ENCODE measurements around the gene PAX7. TPM values are rescaled to one million over a fixed set of nuclear protein-coding genes. Genes with fewer than 3 reads are reported as not detected.

Gene PAX7
- total RNA-seq, 1 experiment from 2014 or later = 0.15 TPM

GRCh38 chr1:18781031-18781430, 150.4 kb downstream of the PAX7 start:
- Histone ChIP-seq H2BK20ac (ENCODE audit: low read depth, low read length, poor library complexity, severe bottlenecking) (no peak overlapping the region), H3K9me3 (ENCODE audit: control insufficient read depth, low read depth, low read length) (no peaks in the 10 kb centered on the region), H3K79me2 (ENCODE audit: insufficient read depth, low read length) (no peaks in the 10 kb centered on the region), H3T11ph (ENCODE audit: low read length) (no peak overlapping the region), H2BK5ac (ENCODE audit: insufficient read length, low read length) (no peak overlapping the region), H3K9ac (ENCODE audit: extremely low read depth, insufficient read length, low read length) (no peak overlapping the region), H2BK15ac (ENCODE audit: low read depth, low read length) (no peak overlapping the region), H4K91ac (ENCODE audit: insufficient read length, low read depth, low read length) (no peak overlapping the region), H3K27me3 (ENCODE audit: insufficient read depth, low read length) (no peaks in the 10 kb centered on the region; the same call in 1 of the 2 replicates), H3K14ac (ENCODE audit: insufficient read depth, low read length) (no peak overlapping the region; the same call in 1 of the 2 replicates), H3K79me1 (ENCODE audit: insufficient read depth, low read depth, low read length, poor library complexity, severe bottlenecking) (no peaks in the 10 kb centered on the region), H3K4me2 (ENCODE audit: insufficient read depth, insufficient read length, low read length) (no peak overlapping the region), H3K18ac (ENCODE audit: insufficient read length, low read depth, low read length) (no peak overlapping the region), H2BK12ac (ENCODE audit: insufficient read length, low read depth, low read length) (no peak overlapping the region), H2AFZ (ENCODE audit: low read length) (no peak overlapping the region), H2AK5ac (ENCODE audit: insufficient read length, low read length) (no peak overlapping the region), H3K27ac (ENCODE audit: insufficient read length, low read depth, low read length) (no peak overlapping the region), H3K4me1 (ENCODE audit: insufficient read depth, low read length) (peaks cover 6% of the 10 kb centered on the region), H4K5ac (ENCODE audit: insufficient read length, low read depth, low read length) (no peak overlapping the region), H3K23me2 (ENCODE audit: insufficient read length, low read depth, low read length, poor library complexity, severe bottlenecking) (peaks cover 4% of the 10 kb centered on the region), H4K20me1 (ENCODE audit: control insufficient read depth, insufficient read depth, insufficient read length) (no peaks in the 10 kb centered on the region), H2BK120ac (ENCODE audit: low read depth, low read length, poor library complexity, severe bottlenecking) (no peak overlapping the region), H4K8ac (replicated peaks; ENCODE audit: insufficient read length, low read depth, low read length) (no peak overlapping the region), H3K56ac (ENCODE audit: insufficient read length, low read depth, low read length) (no peak overlapping the region), H3K4ac (ENCODE audit: low read depth, low read length) (no peak overlapping the region), H3K23ac (ENCODE audit: insufficient read length, low read depth, low read length) (no peak overlapping the region)
- no peak for TF ChIP-seq CTCF (conservative IDR thresholded peaks at IDR 0.05)
- no peak overlapping the region for H3K4me3 Mint-ChIP-seq
- peaks cover 34% of the 10 kb centered on the region for H3K27me3 Mint-ChIP-seq (ENCODE audit: low read depth)
- no peaks in the 10 kb centered on the region; a peak in 1 of 5 replicates for H3K9me3 Mint-ChIP-seq
- no peak overlapping the region for H3K27ac Mint-ChIP-seq
- H3K4me1 Mint-ChIP-seq = peaks cover 33 to 58% of the 10 kb centered on the region in 2 experiments
- no peak for DNase-seq
- H3K36me3 Mint-ChIP-seq (ENCODE audit: insufficient read depth in 1 of 3, low read depth in 3 of 3) = no peaks in the 10 kb centered on the region

Measured in H9 (cell line).